Endothelial cell (in vitro differentiated cells): ENCODE results near the gene AKAP6. TPM values are rescaled to one million over a fixed set of nuclear protein-coding genes. Genes with fewer than 3 reads are reported as not detected.

Experiments used
- DNase-seq: peaks from one replicate; pipeline ENCODE4 v3.0.0; 2021; ENCODE audit warnings: low spot score
- H3K27ac Mint-ChIP-seq: one replicate; pipeline ENCODE4 v1.8.0; 2021; ENCODE audit warnings: mixed read lengths, inconsistent platforms; ENCODE audit not compliant: unreplicated experiment
- H3K27me3 Mint-ChIP-seq: one replicate; pipeline ENCODE4 v1.8.0; 2021; ENCODE audit warnings: mild to moderate bottlenecking, moderate library complexity, mixed read lengths, inconsistent platforms; ENCODE audit not compliant: unreplicated experiment
- H3K36me3 Mint-ChIP-seq: one replicate; pipeline ENCODE4 v1.8.0; 2021; ENCODE audit warnings: mild to moderate bottlenecking, low read depth, mixed read lengths, inconsistent platforms; ENCODE audit not compliant: unreplicated experiment
- H3K4me1 Mint-ChIP-seq: one replicate; pipeline ENCODE4 v1.8.0; 2021; ENCODE audit warnings: mild to moderate bottlenecking, mixed read lengths, inconsistent platforms; ENCODE audit not compliant: unreplicated experiment
- H3K4me3 Mint-ChIP-seq: one replicate; pipeline ENCODE4 v1.8.0; 2021; ENCODE audit warnings: mild to moderate bottlenecking, mixed read lengths, inconsistent platforms; ENCODE audit not compliant: unreplicated experiment
- H3K9me3 Mint-ChIP-seq: one replicate; pipeline ENCODE4 v1.8.0; 2021; ENCODE audit warnings: mixed read lengths, inconsistent platforms; ENCODE audit not compliant: unreplicated experiment
- total RNA-seq: library from RNA; stranded (reverse); fragmentation: NEBNext Ultra II Directional; extraction: Animal tissue kit (Norgen Biotek cat#: 25700); gene quantifications from one replicate; pipeline ENCODE4 v1.2.1, GENCODE V29; 2021; ENCODE audit not compliant: unreplicated experiment
- TF ChIP-seq, protein P1 (sequence below): fragments of 200-600 bp; sonication (generic); IDR thresholded peaks from one replicate; pipeline ENCODE4 v1.5.0; 2021; ENCODE audit warnings: antibody characterized with exemption; ENCODE audit not compliant: unreplicated experiment

The AKAP6 gene
- total RNA-seq, 1 donor from 2014 or later: 4.4 TPM

DNA sequence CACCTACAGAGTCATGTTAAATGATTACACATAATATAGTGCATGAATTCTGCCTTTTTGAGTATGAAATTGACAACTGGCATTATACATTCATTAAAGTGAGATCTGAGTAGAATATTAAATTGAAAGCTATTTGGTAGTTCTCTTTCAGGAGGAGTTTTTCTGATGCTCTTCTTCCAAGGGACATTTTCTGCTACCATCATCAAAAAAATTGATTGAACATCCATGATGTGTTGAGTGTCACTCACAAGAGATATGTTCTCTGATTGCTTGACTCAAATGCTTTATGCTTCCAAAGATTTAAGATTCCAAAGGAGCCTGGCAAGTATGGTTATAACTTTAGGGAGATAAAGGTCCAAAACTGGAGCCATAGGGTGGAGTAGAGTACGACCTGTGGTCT is 64.9 kb downstream of the AKAP6 start:
- H3K4me3 Mint-ChIP-seq: no peak overlapping the region
- peaks cover 14% of the 10 kb centered on the region for H3K4me1 Mint-ChIP-seq
- TF ChIP-seq, protein P1, sequence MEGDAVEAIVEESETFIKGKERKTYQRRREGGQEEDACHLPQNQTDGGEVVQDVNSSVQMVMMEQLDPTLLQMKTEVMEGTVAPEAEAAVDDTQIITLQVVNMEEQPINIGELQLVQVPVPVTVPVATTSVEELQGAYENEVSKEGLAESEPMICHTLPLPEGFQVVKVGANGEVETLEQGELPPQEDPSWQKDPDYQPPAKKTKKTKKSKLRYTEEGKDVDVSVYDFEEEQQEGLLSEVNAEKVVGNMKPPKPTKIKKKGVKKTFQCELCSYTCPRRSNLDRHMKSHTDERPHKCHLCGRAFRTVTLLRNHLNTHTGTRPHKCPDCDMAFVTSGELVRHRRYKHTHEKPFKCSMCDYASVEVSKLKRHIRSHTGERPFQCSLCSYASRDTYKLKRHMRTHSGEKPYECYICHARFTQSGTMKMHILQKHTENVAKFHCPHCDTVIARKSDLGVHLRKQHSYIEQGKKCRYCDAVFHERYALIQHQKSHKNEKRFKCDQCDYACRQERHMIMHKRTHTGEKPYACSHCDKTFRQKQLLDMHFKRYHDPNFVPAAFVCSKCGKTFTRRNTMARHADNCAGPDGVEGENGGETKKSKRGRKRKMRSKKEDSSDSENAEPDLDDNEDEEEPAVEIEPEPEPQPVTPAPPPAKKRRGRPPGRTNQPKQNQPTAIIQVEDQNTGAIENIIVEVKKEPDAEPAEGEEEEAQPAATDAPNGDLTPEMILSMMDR: no peak
- no peaks in the 10 kb centered on the region for H3K27me3 Mint-ChIP-seq
- DNase-seq: no peak
- no peak overlapping the region for H3K27ac Mint-ChIP-seq
- H3K9me3 Mint-ChIP-seq: no peaks in the 10 kb centered on the region
- no peaks in the 10 kb centered on the region for H3K36me3 Mint-ChIP-seq

- TF ChIP-seq, protein P1: no peak
- no peaks in the 10 kb centered on the region for H3K36me3 Mint-ChIP-seq
Observed at GRCh38 chr14:32396885-32397284, 67.8 kb downstream of the AKAP6 start.

DNA sequence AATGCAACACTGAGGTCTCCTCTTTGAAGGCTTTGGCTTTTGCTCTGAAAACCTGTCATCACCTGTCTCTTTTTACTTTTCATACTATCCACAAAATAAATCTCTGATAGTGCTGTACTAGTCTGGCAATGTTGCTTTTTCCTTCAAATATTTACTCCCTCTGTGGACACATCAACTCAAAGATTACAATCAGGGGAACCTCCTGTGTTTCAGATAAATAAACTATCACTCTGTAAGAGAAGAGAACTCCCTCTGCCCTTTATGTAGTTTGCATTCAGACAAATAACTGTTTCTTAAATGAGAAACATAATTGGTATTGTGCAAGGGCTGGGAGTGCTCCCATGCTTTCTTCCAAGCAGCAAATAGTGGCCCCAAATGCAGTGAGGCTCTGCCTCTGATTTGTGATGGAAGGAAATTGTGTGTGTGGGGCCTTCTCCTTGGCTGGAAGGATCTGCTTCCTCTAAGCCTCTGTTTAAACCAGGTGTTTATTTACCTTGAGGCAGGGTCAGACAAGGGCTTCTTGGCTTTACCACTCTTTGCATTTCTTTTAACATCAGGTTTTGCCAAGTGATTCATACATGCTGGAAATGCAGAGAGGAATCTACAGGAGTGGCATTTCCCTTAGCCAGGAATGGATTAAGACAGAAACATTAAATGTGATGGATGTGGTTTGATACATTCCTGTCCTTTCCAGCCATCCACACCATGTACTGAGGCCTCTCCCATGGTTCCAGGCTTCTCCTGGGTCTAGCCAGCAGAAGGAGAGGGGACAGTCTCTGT is 69.0 kb downstream of the AKAP6 start:
- DNase-seq: no peak
- Mint-ChIP-seq H3K27me3 (no peaks in the 10 kb centered on the region), H3K4me3 (no peak overlapping the region), H3K36me3 (no peaks in the 10 kb centered on the region), H3K9me3 (no peaks in the 10 kb centered on the region), H3K4me1 (peaks cover 14% of the 10 kb centered on the region), H3K27ac (no peak overlapping the region)
- TF ChIP-seq, protein P1: no peak

More at GRCh38 chr14:32396885-32397284, 67.8 kb downstream of the AKAP6 start:
- Mint-ChIP-seq H3K9me3 (no peaks in the 10 kb centered on the region), H3K4me1 (peaks cover 14% of the 10 kb centered on the region), H3K27me3 (no peaks in the 10 kb centered on the region), H3K4me3 (no peak overlapping the region), H3K27ac (no peak overlapping the region)
- DNase-seq: no peak

DNA sequence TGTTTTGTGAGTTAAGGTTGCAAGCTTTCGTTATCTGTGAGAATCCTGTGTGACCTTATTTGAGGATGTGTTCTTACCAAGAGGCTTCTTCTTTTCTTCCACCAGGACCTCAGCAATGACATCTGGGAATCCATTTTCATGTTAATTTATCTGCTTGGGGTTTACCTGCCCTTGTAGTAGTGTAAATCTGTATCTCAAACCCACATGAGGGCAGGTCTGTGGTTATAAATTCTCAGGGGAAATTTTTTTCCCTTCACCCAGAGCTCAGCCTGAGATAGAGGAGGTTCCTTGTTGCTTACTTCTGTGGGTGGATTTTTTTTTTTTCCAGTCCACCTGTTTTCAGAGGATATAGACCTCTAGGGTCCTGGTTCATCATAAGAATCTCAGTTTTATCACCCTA is 70.8 kb downstream of the AKAP6 start:
- Mint-ChIP-seq H3K27me3 (no peaks in the 10 kb centered on the region), H3K9me3 (no peaks in the 10 kb centered on the region), H3K36me3 (no peaks in the 10 kb centered on the region), H3K4me3 (no peak overlapping the region), H3K27ac (no peak overlapping the region), H3K4me1 (peaks cover 14% of the 10 kb centered on the region)
- TF ChIP-seq, protein P1: no peak
- DNase-seq: no peak

DNA sequence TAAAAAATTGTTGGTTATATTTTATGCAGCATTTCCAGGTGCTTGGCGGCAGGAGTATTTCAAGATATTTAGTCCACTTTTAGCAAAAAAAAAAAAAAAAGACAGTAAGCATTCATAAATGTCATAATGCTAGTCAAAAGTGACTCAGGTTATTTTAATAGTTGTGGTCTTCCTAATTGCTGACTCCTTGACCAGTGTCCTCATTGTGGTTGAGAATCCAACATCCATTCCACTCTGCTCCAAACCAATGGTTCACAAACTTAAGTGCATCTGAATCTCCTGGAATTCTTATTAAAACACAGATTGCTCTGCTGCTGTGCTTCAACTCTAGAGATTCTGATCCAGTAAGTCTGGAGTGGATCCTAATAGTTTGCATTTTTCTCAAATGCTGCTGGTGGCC is 71.4 kb downstream of the AKAP6 start:
- DNase-seq: no peak
- TF ChIP-seq, protein P1: no peak
- Mint-ChIP-seq H3K36me3 (no peaks in the 10 kb centered on the region), H3K4me3 (no peak overlapping the region), H3K27ac (no peak overlapping the region), H3K27me3 (no peaks in the 10 kb centered on the region), H3K9me3 (no peaks in the 10 kb centered on the region), H3K4me1 (peaks cover 14% of the 10 kb centered on the region)
